ENCODE results near the gene NIPSNAP2.

- TF ChIP-seq POLR2AphosphoS5 (IDR thresholded peaks at IDR 0.05): no peak
- no peak for TF ChIP-seq POLR2A (IDR thresholded peaks at IDR 0.05)
These were observed 42.8 kb downstream of the NIPSNAP2 start for GRCh38 chr7:56007167-56007652.

Measured in upper lobe of left lung (tissue), 4 donors.